NCI-H748 treated with DMSO at 0.1 percent for 48 hours (cell line): ENCODE measurements around the gene UMAD1.

ENCODE experiments used
- DNase-seq: peaks from one replicate; lab custom pipeline; 2025; lab: John Stamatoyannopoulos, UW

Gene UMAD1

GRCh38 chr7:7764520-7765396 is 124.2 kb downstream of the UMAD1 start:
- no peak for DNase-seq

GRCh38 chr7:7765422-7765821 is 124.9 kb downstream of the UMAD1 start:
- DNase-seq: no peak

GRCh38 chr7:7766671-7767070 is 126.1 kb downstream of the UMAD1 start:
- DNase-seq: no peak

- no peak for DNase-seq
Observed at GRCh38 chr7:7768977-7769709, 128.6 kb downstream of the UMAD1 start.

GRCh38 chr7:7769710-7770627 is 129.4 kb downstream of the UMAD1 start:
- no peak for DNase-seq

- DNase-seq: no peak
Observed at GRCh38 chr7:7771452-7771851, 130.9 kb downstream of the UMAD1 start.

- peak; percentile 54 for DNase-seq
Observed at GRCh38 chr7:7772397-7772821, 131.9 kb downstream of the UMAD1 start.

- DNase-seq: no peak
Observed at GRCh38 chr7:7773334-7774309, 133.1 kb downstream of the UMAD1 start.

GRCh38 chr7:7779888-7780287 is 139.3 kb downstream of the UMAD1 start:
- no peak for DNase-seq

GRCh38 chr7:7783001-7783400 is 142.4 kb downstream of the UMAD1 start:
- DNase-seq: no peak

- no peak for DNase-seq
Observed at GRCh38 chr7:7785344-7785973, 144.9 kb downstream of the UMAD1 start.

GRCh38 chr7:7786595-7786994 is 146.0 kb downstream of the UMAD1 start:
- DNase-seq: no peak

GRCh38 chr7:7789551-7789988 is 149.0 kb downstream of the UMAD1 start:
- no peak for DNase-seq

- no peak for DNase-seq
Observed at GRCh38 chr7:7790041-7790741, 149.6 kb downstream of the UMAD1 start.

GRCh38 chr7:7791523-7791922 is 151.0 kb downstream of the UMAD1 start:
- DNase-seq: no peak

GRCh38 chr7:7792056-7792455 is 151.5 kb downstream of the UMAD1 start:
- no peak for DNase-seq

- DNase-seq: no peak
Observed at GRCh38 chr7:7793249-7793648, 152.7 kb downstream of the UMAD1 start.

- DNase-seq: no peak
Observed at GRCh38 chr7:7793921-7794320, 153.4 kb downstream of the UMAD1 start.

GRCh38 chr7:7795203-7795602 is 154.7 kb downstream of the UMAD1 start:
- no peak for DNase-seq

- DNase-seq: no peak
Observed at GRCh38 chr7:7795630-7796121, 155.1 kb downstream of the UMAD1 start.
